ENCODE results near the gene ZC3H6. TPM values are rescaled to one million over a fixed set of nuclear protein-coding genes. Genes with fewer than 3 reads are reported as not detected.

ZC3H6 gene
- total RNA-seq: 10 to 100 TPM in 3 of 4 donors, 1 to 10 TPM in 1; 4.9 to 41.0 (median 12.8) TPM

- TF ChIP-seq CTCF (IDR thresholded peaks at IDR 0.05) (peak in 3 of 4 experiments; percentile 11 to 52 (median 25)), POLR2A (IDR thresholded peaks at IDR 0.05) (peak; percentile 95 to 96)
- H3K27me3 ChIP-seq: no peaks in the 10 kb centered on the region
- intact Hi-C loops (cut with DNase I; ENCODE audit: low total_unique reads): no loop called here
These were observed at the start of gene ZC3H6 for GRCh38 chr2:112275311-112275886. ZC3H6 (plus strand) TSS chr2:112275597; CDS start chr2:112275995, 398 bp downstream.

DNA sequence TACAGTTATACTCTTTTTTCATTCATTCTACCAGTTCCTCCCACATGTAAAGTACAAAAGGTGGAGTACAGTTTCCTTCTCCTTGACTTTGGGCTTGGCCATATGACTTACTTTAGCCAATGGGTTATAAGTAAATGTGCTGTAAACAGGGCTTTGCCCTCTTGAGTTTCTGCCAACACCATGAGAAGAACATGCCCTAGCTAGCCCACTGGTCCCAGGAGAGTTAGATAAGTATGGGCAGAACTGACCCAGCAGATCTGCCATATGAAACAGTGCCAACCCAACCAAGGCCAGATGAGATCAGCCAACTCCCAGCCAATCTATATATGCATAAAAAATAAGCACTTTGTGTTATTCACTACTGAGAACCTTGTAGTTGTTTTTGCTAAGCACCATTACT, 46.0 kb upstream of the ZC3H6 start:
- no peaks in the 10 kb centered on the region for H3K36me3 ChIP-seq
- no peaks in the 10 kb centered on the region for H3K27me3 ChIP-seq
- no peaks in the 10 kb centered on the region for H3K9me3 ChIP-seq
- intact Hi-C loops (cut with DNase I; ENCODE audit: low total_unique reads): no loop called here
- no peak for DNase-seq
- no peak overlapping the region for H3K27ac ChIP-seq
- TF ChIP-seq CTCF (IDR thresholded peaks at IDR 0.05) (no peak), POLR2A (IDR thresholded peaks at IDR 0.05) (no peak)
- no peak overlapping the region for H3K4me3 ChIP-seq
- no peaks in the 10 kb centered on the region for H3K4me1 ChIP-seq

More at GRCh38 chr2:112275311-112275886, at the start of gene ZC3H6:
- Histone ChIP-seq H3K36me3 (no peaks in the 10 kb centered on the region), H3K4me3 (peak within 1 kb of the TSS; percentile 84 to 95), H3K9me3 (no peaks in the 10 kb centered on the region), H3K27ac (peak within 1 kb of the TSS; percentile 100), H3K4me1 (peaks cover 0 to 13% of the 10 kb centered on the region in 2 donors)
- peak; percentile 99 to 100 for DNase-seq

DNA sequence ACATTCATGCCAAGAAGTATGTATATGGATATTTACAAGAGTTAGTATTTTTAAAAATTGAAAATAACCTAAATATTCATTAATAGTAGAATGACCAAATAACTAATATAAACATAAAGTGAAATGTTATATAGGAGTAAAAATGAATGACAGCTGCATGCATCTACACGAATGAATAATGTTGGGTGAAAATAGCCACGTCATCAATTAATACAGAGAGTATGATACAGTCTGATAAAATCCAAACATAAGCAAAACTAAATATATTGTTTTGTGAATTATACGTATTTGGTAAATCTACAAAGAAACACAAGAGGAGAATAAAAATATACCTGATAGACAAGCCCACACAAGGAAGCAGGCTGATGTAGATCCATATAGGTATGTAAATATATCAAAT, 45.0 kb upstream of the ZC3H6 start:
- no peaks in the 10 kb centered on the region for H3K4me1 ChIP-seq
- intact Hi-C loops (cut with DNase I; ENCODE audit: low total_unique reads): no loop called here
- no peak for TF ChIP-seq CTCF (IDR thresholded peaks at IDR 0.05)
- TF ChIP-seq POLR2A (IDR thresholded peaks at IDR 0.05): no peak
- no peak overlapping the region for H3K27ac ChIP-seq
- no peak for DNase-seq
- H3K27me3 ChIP-seq: no peaks in the 10 kb centered on the region
- H3K4me3 ChIP-seq: no peak overlapping the region
- H3K9me3 ChIP-seq: no peaks in the 10 kb centered on the region
- H3K36me3 ChIP-seq: no peaks in the 10 kb centered on the region

GRCh38 chr2:112239862-112240261, 35.5 kb upstream of the ZC3H6 start:
- no peak for DNase-seq
- no peaks in the 10 kb centered on the region for H3K27me3 ChIP-seq
- H3K4me3 ChIP-seq: no peak overlapping the region
- no peaks in the 10 kb centered on the region for H3K4me1 ChIP-seq
- H3K36me3 ChIP-seq: no peaks in the 10 kb centered on the region
- no peak overlapping the region for H3K27ac ChIP-seq
- H3K9me3 ChIP-seq: no peaks in the 10 kb centered on the region
- intact Hi-C loops (cut with DNase I; ENCODE audit: low total_unique reads): no loop called here
- TF ChIP-seq POLR2A (IDR thresholded peaks at IDR 0.05) (no peak), CTCF (IDR thresholded peaks at IDR 0.05) (no peak)

GRCh38 chr2:112242384-112242783, 33.0 kb upstream of the ZC3H6 start:
- DNase-seq: no peak
- H3K4me3 ChIP-seq: no peak overlapping the region
- H3K36me3 ChIP-seq: no peaks in the 10 kb centered on the region
- no peaks in the 10 kb centered on the region for H3K4me1 ChIP-seq
- no peak overlapping the region for H3K27ac ChIP-seq
- intact Hi-C loops (cut with DNase I; ENCODE audit: low total_unique reads): no loop called here
- no peaks in the 10 kb centered on the region for H3K9me3 ChIP-seq
- TF ChIP-seq POLR2A (IDR thresholded peaks at IDR 0.05) (no peak), CTCF (IDR thresholded peaks at IDR 0.05) (no peak)
- no peaks in the 10 kb centered on the region for H3K27me3 ChIP-seq

Measured in uterus (tissue), 4 donors.